ENCODE measurements around the gene TMEM253. TPM values are rescaled to one million over a fixed set of nuclear protein-coding genes. Genes with fewer than 3 reads are reported as not detected.

Gene TMEM253
- polyA plus RNA-seq, 1 experiment = 0.75 TPM

DNA sequence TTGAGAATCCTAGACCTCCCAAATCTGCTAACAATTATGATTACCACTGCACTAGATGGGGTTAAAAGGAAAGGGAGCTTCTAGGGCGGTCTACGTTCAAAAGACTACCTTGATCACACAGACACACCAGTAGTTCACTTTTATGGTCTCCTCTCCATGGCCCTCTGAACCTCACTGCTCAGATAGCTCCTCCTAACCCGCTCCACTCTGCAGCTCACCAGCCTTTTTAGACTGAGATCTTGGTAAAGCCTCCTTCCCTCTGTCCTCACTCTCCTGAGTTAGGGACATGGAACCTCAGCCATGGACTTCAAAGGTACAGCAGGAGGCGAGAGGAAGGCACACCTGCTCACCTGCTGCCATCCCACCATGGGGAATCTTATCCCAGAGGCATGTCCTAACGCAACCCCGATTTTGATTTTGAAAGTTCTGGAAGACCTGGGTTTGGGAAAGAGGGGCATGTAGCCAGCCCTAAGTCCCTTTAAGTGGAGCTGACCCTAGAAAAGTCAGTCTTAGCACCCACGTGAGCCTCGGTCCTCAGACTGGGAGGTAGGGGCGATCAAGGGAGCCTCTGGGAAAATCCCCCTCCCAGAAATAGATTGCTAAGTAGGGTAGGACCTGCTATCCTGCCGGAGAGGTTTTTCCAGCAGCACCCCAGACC lies 3.8 kb upstream of the TMEM253 start:
- TF ChIP-seq, protein P1, sequence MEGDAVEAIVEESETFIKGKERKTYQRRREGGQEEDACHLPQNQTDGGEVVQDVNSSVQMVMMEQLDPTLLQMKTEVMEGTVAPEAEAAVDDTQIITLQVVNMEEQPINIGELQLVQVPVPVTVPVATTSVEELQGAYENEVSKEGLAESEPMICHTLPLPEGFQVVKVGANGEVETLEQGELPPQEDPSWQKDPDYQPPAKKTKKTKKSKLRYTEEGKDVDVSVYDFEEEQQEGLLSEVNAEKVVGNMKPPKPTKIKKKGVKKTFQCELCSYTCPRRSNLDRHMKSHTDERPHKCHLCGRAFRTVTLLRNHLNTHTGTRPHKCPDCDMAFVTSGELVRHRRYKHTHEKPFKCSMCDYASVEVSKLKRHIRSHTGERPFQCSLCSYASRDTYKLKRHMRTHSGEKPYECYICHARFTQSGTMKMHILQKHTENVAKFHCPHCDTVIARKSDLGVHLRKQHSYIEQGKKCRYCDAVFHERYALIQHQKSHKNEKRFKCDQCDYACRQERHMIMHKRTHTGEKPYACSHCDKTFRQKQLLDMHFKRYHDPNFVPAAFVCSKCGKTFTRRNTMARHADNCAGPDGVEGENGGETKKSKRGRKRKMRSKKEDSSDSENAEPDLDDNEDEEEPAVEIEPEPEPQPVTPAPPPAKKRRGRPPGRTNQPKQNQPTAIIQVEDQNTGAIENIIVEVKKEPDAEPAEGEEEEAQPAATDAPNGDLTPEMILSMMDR (IDR thresholded peaks at IDR 0.05; ENCODE audit: insufficient read depth, low read depth, low read length) = no peak
- POLR2A ChIA-PET = interaction anchor here (0.7 kb wide), 1 partner anchor 136 kb away, joined by 6 read pairs; no protein-coding TSS in a partner anchor

DNA sequence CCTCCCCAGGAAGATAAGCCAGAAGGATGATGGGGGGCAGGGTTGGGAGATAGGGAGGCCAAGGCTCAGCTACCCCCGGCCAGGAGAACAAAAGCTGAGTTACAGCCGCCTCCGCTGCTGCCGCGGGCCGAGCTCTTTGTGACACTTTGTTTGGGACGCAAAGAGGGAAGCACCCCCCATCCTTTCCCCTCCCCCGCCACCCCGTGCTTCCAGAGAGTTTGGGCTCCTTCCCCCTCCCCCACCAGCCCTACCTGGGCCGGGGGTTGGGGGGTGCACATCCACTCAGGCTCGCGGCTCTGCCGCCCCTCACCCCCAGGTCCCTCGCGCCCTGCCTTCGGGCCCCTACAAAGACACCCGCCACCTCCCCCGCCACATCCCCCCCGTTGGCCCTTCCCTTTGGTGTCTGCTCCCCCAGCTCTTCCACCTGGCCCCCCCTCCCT lies 3.2 kb upstream of the TMEM253 start:
- H3K36me3 ChIP-seq (ENCODE audit: control insufficient read depth, insufficient read depth, low read length) = peaks cover 4% of the 10 kb centered on the region; the same call in 1 of the 2 replicates
- no peak for DNase-seq (ENCODE audit: low read depth)
- CTCF ChIA-PET = interaction anchor here (0.8 to 7.8 kb wide), 8 partner anchors 8 to 83 kb away, joined by 3 to 202 read pairs (median 6); partner anchors contain the start of genes ARHGEF40 and TMEM253
- POLR2A ChIA-PET = interaction anchor here (0.5 to 0.7 kb wide), 2 partner anchors 26 to 137 kb away, joined by 4 to 6 read pairs; no protein-coding TSS in a partner anchor
- TF ChIP-seq, protein P1 (IDR thresholded peaks at IDR 0.05; ENCODE audit: insufficient read depth, low read depth, low read length) = no peak
- peak overlapping the region; percentile 31 for H3K4me3 ChIP-seq (ENCODE audit: low read depth, low read length)
- H3K27me3 ChIP-seq (ENCODE audit: control insufficient read depth, insufficient read depth, low read length) = 0 out of 2 replicates have a peak, but pooled peaks cover 1% of the 10 kb centered on the region

More for the DNA sequence above, 3.8 kb upstream of the TMEM253 start:
- DNase-seq (ENCODE audit: low read depth) = no peak
- CTCF ChIA-PET = interaction anchor here (0.6 to 7.8 kb wide), 9 partner anchors 8 to 92 kb away, joined by 3 to 202 read pairs (median 5); partner anchors contain the start of genes ARHGEF40 and TMEM253
- peaks cover 4% of the 10 kb centered on the region; the same call in 1 of the 2 replicates for H3K36me3 ChIP-seq (ENCODE audit: control insufficient read depth, insufficient read depth, low read length)
- peak overlapping the region; percentile 31; the same call in 1 of the 2 replicates for H3K4me3 ChIP-seq (ENCODE audit: low read depth, low read length)
- H3K27me3 ChIP-seq (ENCODE audit: control insufficient read depth, insufficient read depth, low read length) = 0 out of 2 replicates have a peak, but pooled peaks cover 1% of the 10 kb centered on the region

DNA sequence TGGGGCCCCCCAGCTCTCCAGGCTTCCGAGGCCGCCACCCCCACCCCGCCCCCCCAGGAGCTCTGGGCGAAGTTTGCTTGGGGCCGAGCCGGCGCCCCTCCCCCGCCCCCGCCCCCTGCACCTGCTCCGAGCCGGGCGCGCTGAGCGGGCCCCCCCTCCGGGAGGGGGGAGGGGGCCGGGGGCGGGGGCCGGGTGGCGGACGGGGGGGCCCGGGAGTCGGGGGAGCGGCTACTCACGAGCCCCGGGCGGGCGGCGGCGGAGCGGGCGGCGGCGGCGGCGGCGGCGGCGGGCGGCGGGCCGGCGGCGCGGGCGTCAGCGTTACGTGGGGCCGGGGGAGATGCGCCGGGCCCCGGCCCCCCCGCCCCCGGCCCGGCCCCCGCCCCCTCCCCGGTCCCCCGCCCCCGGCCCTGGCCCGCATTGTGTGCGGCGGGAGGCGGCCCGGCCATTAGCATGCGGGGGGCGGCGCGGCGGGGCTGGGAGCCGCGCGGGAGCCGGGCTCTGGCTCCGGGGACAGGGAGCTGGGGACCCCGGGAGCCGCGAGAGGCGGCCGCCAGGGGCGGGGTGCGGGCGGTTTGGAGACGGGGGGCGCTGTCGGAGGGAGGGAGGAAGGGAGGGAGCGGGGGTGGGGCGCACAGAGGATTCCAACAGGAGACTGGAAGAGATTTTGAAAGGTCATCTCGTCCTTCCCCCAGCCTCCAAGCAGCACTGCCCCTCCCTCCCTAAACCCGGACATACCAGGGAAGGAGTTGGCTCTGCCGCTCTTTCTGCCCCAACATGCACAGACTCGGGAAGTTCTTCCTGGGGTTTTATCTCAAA lies 2.6 kb upstream of the TMEM253 start, which contains the start of gene ZNF219:
TSS of gene ZNF219 (minus strand) at position 580 of the 816 bp plus-strand sequence. CDS start 5,064 bp downstream, outside the sequence.
- TF ChIP-seq, protein P1 (IDR thresholded peaks at IDR 0.05; ENCODE audit: insufficient read depth, low read depth, low read length) = no peak; the same call in 1 of the 2 replicates
- 0 out of 2 replicates have a peak, but pooled peaks cover 1% of the 10 kb centered on the region for H3K27me3 ChIP-seq (ENCODE audit: control insufficient read depth, insufficient read depth, low read length)
- H3K4me3 ChIP-seq (ENCODE audit: low read depth, low read length) = peak within 1 kb of the TSS; percentile 46
- no peak for DNase-seq (ENCODE audit: low read depth)
- no peaks in the 10 kb centered on the region for H3K36me3 ChIP-seq (ENCODE audit: control insufficient read depth, insufficient read depth, low read length)
- POLR2A ChIA-PET = interaction anchor here (0.5 kb wide), 1 partner anchor 27 kb away, joined by 4 read pairs; no protein-coding TSS in a partner anchor
- CTCF ChIA-PET = interaction anchor here (0.9 to 7.8 kb wide), 6 partner anchors 7 to 84 kb away, joined by 3 to 202 read pairs (median 90); partner anchors contain the start of genes ARHGEF40 and TMEM253

DNA sequence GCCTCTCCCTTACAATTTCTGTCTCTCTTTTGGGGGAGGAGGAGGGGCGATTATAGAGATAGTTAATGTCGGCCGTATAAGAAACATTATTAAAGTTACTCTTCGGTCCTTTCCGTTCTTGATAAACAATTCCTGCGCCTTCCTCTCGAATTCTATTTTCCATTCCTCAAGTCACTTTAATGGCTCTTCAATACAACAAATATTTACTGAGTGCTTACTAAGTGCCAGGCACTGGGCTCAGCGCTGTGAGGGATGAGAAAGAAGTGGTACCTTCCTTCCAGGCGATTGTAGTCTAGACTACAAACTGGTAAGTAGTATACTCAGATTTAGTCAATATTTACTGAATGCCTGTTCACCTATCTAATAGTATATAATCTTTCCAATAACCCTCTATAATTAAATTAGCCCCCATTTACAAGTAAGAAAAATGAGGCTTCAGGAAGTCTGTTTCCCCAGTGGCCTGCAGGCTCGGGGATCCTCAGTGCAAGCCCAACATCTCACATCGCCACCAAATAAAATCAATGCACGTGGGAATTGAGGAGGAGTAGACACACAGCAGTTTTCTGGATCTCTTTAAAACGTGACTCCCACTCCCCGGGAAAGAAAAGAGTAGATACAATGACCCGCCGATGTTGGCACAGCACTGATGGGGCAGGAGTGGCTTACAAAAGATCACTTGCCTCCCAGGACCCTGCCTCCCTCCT lies 1.8 kb upstream of the TMEM253 start:
- ChIA-PET POLR2A (no interaction called here), CTCF (interaction anchor here (7.8 to 14.7 kb wide), 4 partner anchors 26 to 85 kb away, joined by 100 to 233 read pairs (median 176); partner anchors contain the start of gene ARHGEF40)
- peak overlapping the region; percentile 46 for H3K4me3 ChIP-seq (ENCODE audit: low read depth, low read length)
- no peak for DNase-seq (ENCODE audit: low read depth)
- 0 out of 2 replicates have a peak, but pooled peaks cover 1% of the 10 kb centered on the region for H3K27me3 ChIP-seq (ENCODE audit: control insufficient read depth, insufficient read depth, low read length)
- no peaks in the 10 kb centered on the region for H3K36me3 ChIP-seq (ENCODE audit: control insufficient read depth, insufficient read depth, low read length)
- TF ChIP-seq, protein P1 (IDR thresholded peaks at IDR 0.05; ENCODE audit: insufficient read depth, low read depth, low read length) = no peak
